ENCODE measurements around the gene TRPM4. TPM values are rescaled to one million over a fixed set of nuclear protein-coding genes. Genes with fewer than 3 reads are reported as not detected.

The TRPM4 gene
- total and polyA plus RNA-seq, 2 experiments from 2014 or later: 7.0 to 20.5 TPM

DNA sequence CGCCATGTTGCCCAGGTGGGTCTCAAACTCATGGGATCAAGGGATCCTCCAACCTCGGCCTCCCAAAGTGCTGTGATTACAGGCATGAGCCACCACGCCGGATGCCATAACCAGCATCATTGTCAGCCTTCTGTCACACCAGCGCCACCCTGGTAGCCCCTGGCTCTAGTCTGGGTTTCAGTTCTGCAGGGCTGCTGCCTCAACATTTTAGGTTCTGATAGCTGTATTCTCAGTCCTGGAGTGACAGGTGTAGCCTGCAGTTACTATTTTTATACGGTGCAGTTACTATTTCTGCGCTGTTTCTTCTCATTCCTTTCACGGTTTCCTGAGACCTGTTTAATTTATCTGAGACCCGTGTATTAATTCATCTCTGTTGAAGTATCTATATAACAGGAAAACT is 57.1 kb downstream of the TRPM4 start:
- Histone ChIP-seq H3K9me2 (replicated peaks; ENCODE audit: insufficient read depth) (no peaks in the 10 kb centered on the region), H3K4me2 (no peak overlapping the region), H3K79me2 (no peaks in the 10 kb centered on the region), H3K4me1 (ENCODE audit: insufficient read depth) (no peaks in the 10 kb centered on the region), H3K4me3 (no peak overlapping the region), H3K9me3 (ENCODE audit: low read depth) (no peaks in the 10 kb centered on the region), H3K36me3 (replicated peaks; ENCODE audit: insufficient read depth, low read depth) (no peaks in the 10 kb centered on the region), H3K27ac (no peak overlapping the region), H2AFZ (no peak overlapping the region), H4K20me1 (ENCODE audit: insufficient read depth, poor library complexity, severe bottlenecking) (no peaks in the 10 kb centered on the region), H3K27me3 (no peaks in the 10 kb centered on the region)
- no peak for TF ChIP-seq EZH2 (IDR thresholded peaks at IDR 0.05; ENCODE audit: borderline replicate concordance)
- TF ChIP-seq, protein P1, sequence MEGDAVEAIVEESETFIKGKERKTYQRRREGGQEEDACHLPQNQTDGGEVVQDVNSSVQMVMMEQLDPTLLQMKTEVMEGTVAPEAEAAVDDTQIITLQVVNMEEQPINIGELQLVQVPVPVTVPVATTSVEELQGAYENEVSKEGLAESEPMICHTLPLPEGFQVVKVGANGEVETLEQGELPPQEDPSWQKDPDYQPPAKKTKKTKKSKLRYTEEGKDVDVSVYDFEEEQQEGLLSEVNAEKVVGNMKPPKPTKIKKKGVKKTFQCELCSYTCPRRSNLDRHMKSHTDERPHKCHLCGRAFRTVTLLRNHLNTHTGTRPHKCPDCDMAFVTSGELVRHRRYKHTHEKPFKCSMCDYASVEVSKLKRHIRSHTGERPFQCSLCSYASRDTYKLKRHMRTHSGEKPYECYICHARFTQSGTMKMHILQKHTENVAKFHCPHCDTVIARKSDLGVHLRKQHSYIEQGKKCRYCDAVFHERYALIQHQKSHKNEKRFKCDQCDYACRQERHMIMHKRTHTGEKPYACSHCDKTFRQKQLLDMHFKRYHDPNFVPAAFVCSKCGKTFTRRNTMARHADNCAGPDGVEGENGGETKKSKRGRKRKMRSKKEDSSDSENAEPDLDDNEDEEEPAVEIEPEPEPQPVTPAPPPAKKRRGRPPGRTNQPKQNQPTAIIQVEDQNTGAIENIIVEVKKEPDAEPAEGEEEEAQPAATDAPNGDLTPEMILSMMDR (IDR thresholded peaks at IDR 0.05; ENCODE audit: poor library complexity): no peak
- no peak for TF ChIP-seq EZH2phosphoT487 (IDR thresholded peaks at IDR 0.05; ENCODE audit: low read depth, severe bottlenecking, unreplicated experiment)
- no peak for DNase-seq (ENCODE audit: low spot score)
- 97% methylated on average over 9 of the region's 9 CpGs for WGBS (ENCODE audit: low lambda C conversion rate, missing lambda C conversion rate)

DNA sequence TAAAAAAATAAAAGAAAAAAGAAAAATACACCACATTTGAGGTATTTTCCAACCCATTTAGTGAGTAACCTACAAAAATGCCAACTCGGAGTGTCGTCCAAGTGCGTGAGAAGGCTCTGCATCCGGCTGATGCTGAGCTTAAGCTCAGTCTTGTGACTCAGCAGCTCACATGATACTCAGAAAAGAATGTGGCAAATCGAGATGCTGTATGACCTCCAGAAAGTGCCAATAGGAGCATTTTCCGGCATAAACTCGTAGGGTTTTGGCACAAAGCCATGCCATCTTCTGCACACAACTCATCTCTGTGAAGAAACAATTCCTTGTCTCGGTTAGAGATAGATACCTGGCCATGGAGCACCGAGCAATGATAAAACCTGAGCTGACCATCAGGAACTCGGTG is 58.5 kb downstream of the TRPM4 start:
- no peaks in the 10 kb centered on the region for H3K79me2 ChIP-seq
- no peaks in the 10 kb centered on the region for H4K20me1 ChIP-seq (ENCODE audit: insufficient read depth, poor library complexity, severe bottlenecking)
- TF ChIP-seq, protein P1 (IDR thresholded peaks at IDR 0.05; ENCODE audit: poor library complexity): no peak
- TF ChIP-seq EZH2 (IDR thresholded peaks at IDR 0.05; ENCODE audit: borderline replicate concordance) (no peak), EZH2phosphoT487 (IDR thresholded peaks at IDR 0.05; ENCODE audit: low read depth, severe bottlenecking, unreplicated experiment) (no peak)
- no peaks in the 10 kb centered on the region for H3K9me2 ChIP-seq (replicated peaks; ENCODE audit: insufficient read depth)
- H3K27me3 ChIP-seq: no peaks in the 10 kb centered on the region
- no peak overlapping the region for H3K4me3 ChIP-seq
- 81% methylated on average over 10 of the region's 10 CpGs for WGBS (ENCODE audit: low lambda C conversion rate, missing lambda C conversion rate)
- no peak overlapping the region for H2AFZ ChIP-seq
- no peak for DNase-seq (ENCODE audit: low spot score)
- no peak overlapping the region for H3K4me2 ChIP-seq
- no peaks in the 10 kb centered on the region for H3K9me3 ChIP-seq (ENCODE audit: low read depth)
- no peak overlapping the region for H3K27ac ChIP-seq
- no peaks in the 10 kb centered on the region for H3K4me1 ChIP-seq (ENCODE audit: insufficient read depth)
- no peaks in the 10 kb centered on the region for H3K36me3 ChIP-seq (replicated peaks; ENCODE audit: insufficient read depth, low read depth)

DNA sequence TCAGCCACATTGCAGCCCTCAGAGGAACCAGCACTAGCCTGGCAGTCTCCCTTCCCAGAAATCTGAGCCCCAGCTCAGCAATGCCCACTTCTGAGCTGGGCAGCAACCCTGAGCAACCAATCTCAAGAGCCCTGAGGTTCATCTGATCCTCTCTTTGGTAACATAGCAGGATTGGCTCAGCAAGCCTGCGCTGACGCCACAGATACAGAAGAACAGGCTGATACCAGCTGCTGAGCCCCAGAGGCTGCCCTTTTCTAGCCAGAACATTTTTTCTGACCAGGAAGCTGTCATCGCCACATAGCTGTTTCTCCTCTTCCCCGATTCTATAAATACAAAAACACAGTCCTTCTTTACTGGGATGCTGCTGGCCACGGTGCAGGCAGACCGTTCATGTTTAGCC is 59.8 kb downstream of the TRPM4 start:
- 84% methylated on average over 6 of the region's 6 CpGs for WGBS (ENCODE audit: low lambda C conversion rate, missing lambda C conversion rate)
- Histone ChIP-seq H3K4me2 (no peak overlapping the region), H3K9me2 (replicated peaks; ENCODE audit: insufficient read depth) (no peaks in the 10 kb centered on the region), H2AFZ (no peak overlapping the region), H3K4me1 (ENCODE audit: insufficient read depth) (no peaks in the 10 kb centered on the region), H4K20me1 (ENCODE audit: insufficient read depth, poor library complexity, severe bottlenecking) (no peaks in the 10 kb centered on the region), H3K79me2 (no peaks in the 10 kb centered on the region), H3K9me3 (ENCODE audit: low read depth) (no peaks in the 10 kb centered on the region), H3K36me3 (replicated peaks; ENCODE audit: insufficient read depth, low read depth) (no peaks in the 10 kb centered on the region), H3K4me3 (no peak overlapping the region), H3K27me3 (no peaks in the 10 kb centered on the region), H3K27ac (no peak overlapping the region)
- no peak for TF ChIP-seq EZH2phosphoT487 (IDR thresholded peaks at IDR 0.05; ENCODE audit: low read depth, severe bottlenecking, unreplicated experiment)
- no peak for TF ChIP-seq EZH2 (IDR thresholded peaks at IDR 0.05; ENCODE audit: borderline replicate concordance)
- TF ChIP-seq, protein P1 (IDR thresholded peaks at IDR 0.05; ENCODE audit: poor library complexity): no peak
- no peak for DNase-seq (ENCODE audit: low spot score)

DNA sequence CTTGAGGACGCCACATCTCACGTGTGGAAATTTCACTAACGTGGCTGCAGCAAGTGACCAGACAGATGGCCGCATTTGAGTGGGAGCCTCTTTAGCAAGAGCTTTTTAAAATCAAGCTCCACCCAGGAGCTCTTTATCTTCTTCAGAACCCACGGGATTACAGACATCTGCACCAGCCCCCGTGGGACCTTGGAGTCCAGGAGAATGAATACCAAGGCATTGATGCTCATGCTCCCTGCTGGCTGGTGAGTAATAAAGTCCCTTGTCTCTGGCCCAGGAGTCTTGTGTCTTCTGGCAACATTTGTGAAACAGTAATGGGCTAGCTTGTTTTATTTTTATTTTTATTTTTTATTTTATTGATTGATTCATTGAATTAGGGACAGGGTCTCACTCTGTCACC is 64.4 kb downstream of the TRPM4 start:
- Histone ChIP-seq H3K27me3 (no peaks in the 10 kb centered on the region), H3K4me3 (no peak overlapping the region), H3K4me1 (ENCODE audit: insufficient read depth) (no peaks in the 10 kb centered on the region), H3K9me3 (ENCODE audit: low read depth) (no peaks in the 10 kb centered on the region), H2AFZ (no peak overlapping the region), H4K20me1 (ENCODE audit: insufficient read depth, poor library complexity, severe bottlenecking) (no peaks in the 10 kb centered on the region), H3K4me2 (no peak overlapping the region), H3K36me3 (replicated peaks; ENCODE audit: insufficient read depth, low read depth) (no peaks in the 10 kb centered on the region), H3K9me2 (replicated peaks; ENCODE audit: insufficient read depth) (no peaks in the 10 kb centered on the region), H3K27ac (no peak overlapping the region), H3K79me2 (no peaks in the 10 kb centered on the region)
- no peak for DNase-seq (ENCODE audit: low spot score)
- TF ChIP-seq, protein P1 (IDR thresholded peaks at IDR 0.05; ENCODE audit: poor library complexity): no peak
- no peak for TF ChIP-seq EZH2phosphoT487 (IDR thresholded peaks at IDR 0.05; ENCODE audit: low read depth, severe bottlenecking, unreplicated experiment)
- no peak for TF ChIP-seq EZH2 (IDR thresholded peaks at IDR 0.05; ENCODE audit: borderline replicate concordance)
- WGBS (ENCODE audit: low lambda C conversion rate, missing lambda C conversion rate): 77% methylated on average over 6 of the region's 6 CpGs

Measured in hepatocyte (in vitro differentiated cells).